Trophoblast cell (in vitro differentiated cells and primary cell): Measurements from ENCODE around the gene FOXL1.

Source experiments
- DNase-seq, 2 donors: peaks; one replicate each; pipeline ENCODE4 v3.0.0-alpha.2; 2016
- H2AFZ ChIP-seq: 2 replicates; pipeline ENCODE4 v1.6.1; 2013; ENCODE audit warnings: low read length, moderate library complexity, mild to moderate bottlenecking; ENCODE audit not compliant: insufficient read depth, poor library complexity
- H2AK5ac ChIP-seq: 2 replicates; pipeline ENCODE4 v1.6.1; 2013; ENCODE audit warnings: mild to moderate bottlenecking, low read length
- H2BK120ac ChIP-seq: 2 replicates; pipeline ENCODE4 v1.6.1; 2013; ENCODE audit warnings: low read length, mild to moderate bottlenecking, moderate library complexity; ENCODE audit not compliant: insufficient read depth, poor library complexity
- H2BK12ac ChIP-seq: 2 replicates; pipeline ENCODE4 v1.6.1; 2013; ENCODE audit warnings: mild to moderate bottlenecking, low read length, moderate library complexity
- H2BK5ac ChIP-seq: 2 replicates; pipeline ENCODE4 v1.6.1; 2013; ENCODE audit warnings: low read length, low read depth, moderate library complexity, mild to moderate bottlenecking; ENCODE audit not compliant: poor library complexity
- H3K14ac ChIP-seq: 2 replicates; pipeline ENCODE4 v1.6.1; 2013; ENCODE audit warnings: mild to moderate bottlenecking, low read length
- H3K18ac ChIP-seq: 2 replicates; pipeline ENCODE4 v1.6.1; 2013; ENCODE audit warnings: mild to moderate bottlenecking, low read length
- H3K23ac ChIP-seq: 2 replicates; pipeline ENCODE4 v1.6.1; 2013; ENCODE audit warnings: low read length
- H3K27ac ChIP-seq: 2 replicates; pipeline ENCODE4 v1.5.1; 2013; ENCODE audit warnings: low read depth, mild to moderate bottlenecking, inconsistent platforms, low read length, moderate library complexity
- H3K27me3 ChIP-seq: 2 replicates; pipeline ENCODE4 v1.6.1; 2013; ENCODE audit warnings: inconsistent platforms, mild to moderate bottlenecking, low read length, moderate library complexity; ENCODE audit not compliant: insufficient read depth
- H3K36me3 ChIP-seq, 2 experiments: 1 replicate in 1 of 2; 2 replicates in 1 of 2; pipeline ENCODE4 v1.6.1; 2013; ENCODE audit warnings: low read length in 2 of 2, mild to moderate bottlenecking in 2 of 2, moderate library complexity in 1 of 2; ENCODE audit not compliant: insufficient read depth in 2 of 2, control insufficient read depth in 1 of 2
- H3K4ac ChIP-seq: 2 replicates; pipeline ENCODE4 v1.6.1; 2013; ENCODE audit warnings: low read depth, mild to moderate bottlenecking, low read length, moderate library complexity
- H3K4me1 ChIP-seq, 2 experiments: 1 replicate in 1 of 2; 2 replicates in 1 of 2; pipeline ENCODE4 v1.6.1; 2013; ENCODE audit warnings: low read length in 2 of 2, mild to moderate bottlenecking in 2 of 2, moderate library complexity in 1 of 2; ENCODE audit not compliant: insufficient read depth in 2 of 2, control insufficient read depth in 1 of 2
- H3K4me2 ChIP-seq: 2 replicates; pipeline ENCODE4 v1.6.1; 2013; ENCODE audit warnings: inconsistent platforms, mild to moderate bottlenecking, low read length, moderate library complexity
- H3K4me3 ChIP-seq: 2 replicates; pipeline ENCODE4 v1.5.1; 2013; ENCODE audit warnings: mild to moderate bottlenecking, low read depth, low read length, inconsistent platforms
- H3K79me1 ChIP-seq: one replicate; pipeline ENCODE4 v1.6.1; 2013; ENCODE audit warnings: low read length
- H3K79me2 ChIP-seq: 2 replicates; pipeline ENCODE4 v1.6.1; 2013; ENCODE audit warnings: low read length, mild to moderate bottlenecking; ENCODE audit not compliant: control insufficient read depth, insufficient read depth, poor library complexity
- H3K9ac ChIP-seq: 2 replicates; pipeline ENCODE4 v1.6.1; 2013; ENCODE audit warnings: mild to moderate bottlenecking, low read length
- H3K9me3 ChIP-seq: 2 replicates; pipeline ENCODE4 v1.6.1; 2013; ENCODE audit warnings: low read depth, mild to moderate bottlenecking, control low read depth, inconsistent platforms, low read length; ENCODE audit not compliant: insufficient read depth
- H4K12ac ChIP-seq: 2 replicates; pipeline ENCODE4 v1.6.1; 2013; ENCODE audit warnings: low read depth, mild to moderate bottlenecking, low read length, moderate library complexity
- H4K8ac ChIP-seq: 2 replicates; pipeline ENCODE4 v1.6.1; 2013; ENCODE audit warnings: low read depth, mild to moderate bottlenecking, low read length, moderate library complexity
- H4K91ac ChIP-seq: one replicate; pipeline ENCODE4 v1.6.1; 2013; ENCODE audit warnings: low read depth, mild to moderate bottlenecking, low read length, moderate library complexity
- WGBS: extraction: QIAGEN DNeasy Blood & Tissue Kit; methylation state at CpG from one replicate; pipeline ENCODE4 v1.1.7; 2013; ENCODE audit warnings: missing lambda C conversion rate; ENCODE audit not compliant: insufficient read length, insufficient coverage; ENCODE audit errors: extremely low coverage; 5-methylcytosine and 5-hydroxymethylcytosine counted together

Gene FOXL1

GRCh38 chr16:86598607-86599565 is 20.5 kb downstream of the FOXL1 start:
- no peak overlapping the region for H3K4ac ChIP-seq
- no peak overlapping the region for H2BK5ac ChIP-seq
- H4K91ac ChIP-seq: no peak overlapping the region
- H3K18ac ChIP-seq: no peak overlapping the region
- H3K27me3 ChIP-seq: no peaks in the 10 kb centered on the region
- H3K4me1 ChIP-seq: no peaks in the 10 kb centered on the region
- no peaks in the 10 kb centered on the region for H3K79me1 ChIP-seq
- no peaks in the 10 kb centered on the region for H3K36me3 ChIP-seq
- no peak overlapping the region for H3K4me3 ChIP-seq
- no peak overlapping the region for H2AFZ ChIP-seq
- no CpG with 5 or more reads among the region's 22 CpGs for WGBS
- H3K14ac ChIP-seq: no peak overlapping the region
- H3K9me3 ChIP-seq: peaks cover 2% of the 10 kb centered on the region
- no peak overlapping the region for H2BK12ac ChIP-seq
- H4K8ac ChIP-seq: no peak overlapping the region
- H2AK5ac ChIP-seq: no peak overlapping the region
- H3K23ac ChIP-seq: no peak overlapping the region
- no peak overlapping the region for H2BK120ac ChIP-seq
- no peak overlapping the region for H4K12ac ChIP-seq
- no peak overlapping the region for H3K27ac ChIP-seq
- no peak overlapping the region for H3K9ac ChIP-seq
- H3K79me2 ChIP-seq: no peaks in the 10 kb centered on the region
- peak in 1 of 2 donors; percentile 18 for DNase-seq
- no peak overlapping the region for H3K4me2 ChIP-seq

GRCh38 chr16:86601356-86601755 is 23.0 kb downstream of the FOXL1 start:
- Histone ChIP-seq H2AK5ac (no peak overlapping the region), H3K79me2 (no peaks in the 10 kb centered on the region), H3K18ac (no peak overlapping the region), H4K12ac (no peak overlapping the region), H3K4ac (no peak overlapping the region), H3K9me3 (peaks cover 2% of the 10 kb centered on the region), H2AFZ (no peak overlapping the region), H4K8ac (no peak overlapping the region), H2BK12ac (no peak overlapping the region), H3K14ac (no peak overlapping the region), H3K4me2 (no peak overlapping the region), H3K4me1 (no peaks in the 10 kb centered on the region), H3K27ac (no peak overlapping the region), H2BK5ac (no peak overlapping the region), H4K91ac (no peak overlapping the region), H3K27me3 (no peaks in the 10 kb centered on the region), H3K23ac (peak overlapping the region; percentile 87), H2BK120ac (no peak overlapping the region), H3K9ac (peak overlapping the region; percentile 58), H3K79me1 (no peaks in the 10 kb centered on the region), H3K4me3 (no peak overlapping the region), H3K36me3 (no peaks in the 10 kb centered on the region)
- no peak for DNase-seq
- WGBS: no CpG with 5 or more reads among the region's 2 CpGs

GRCh38 chr16:86602521-86602920 is 24.2 kb downstream of the FOXL1 start:
- Histone ChIP-seq H3K27me3 (no peaks in the 10 kb centered on the region), H3K4me1 (no peaks in the 10 kb centered on the region), H2BK120ac (no peak overlapping the region), H2AFZ (no peak overlapping the region), H3K36me3 (no peaks in the 10 kb centered on the region), H3K4ac (no peak overlapping the region), H3K79me2 (no peaks in the 10 kb centered on the region), H3K4me3 (no peak overlapping the region), H3K9me3 (peaks cover 2% of the 10 kb centered on the region), H3K9ac (no peak overlapping the region), H3K79me1 (no peaks in the 10 kb centered on the region), H3K27ac (no peak overlapping the region), H3K23ac (no peak overlapping the region), H3K14ac (no peak overlapping the region), H2AK5ac (no peak overlapping the region), H4K91ac (no peak overlapping the region), H4K12ac (no peak overlapping the region), H2BK5ac (no peak overlapping the region), H3K18ac (no peak overlapping the region), H2BK12ac (no peak overlapping the region), H4K8ac (no peak overlapping the region), H3K4me2 (no peak overlapping the region)
- WGBS: 100% methylated on average over 2 of the region's 4 CpGs
- DNase-seq: no peak

GRCh38 chr16:86604436-86605193 is 26.3 kb downstream of the FOXL1 start:
- WGBS: no CpG with 5 or more reads among the region's 16 CpGs
- H2BK5ac ChIP-seq: no peak overlapping the region

More at GRCh38 chr16:86604436-86605193, 26.3 kb downstream of the FOXL1 start:
- H4K8ac ChIP-seq: no peak overlapping the region
- H3K4me1 ChIP-seq: peaks cover 4 to 8% of the 10 kb centered on the region in 2 experiments
- no peak overlapping the region for H3K18ac ChIP-seq
- no peak overlapping the region for H3K14ac ChIP-seq
- no peak overlapping the region for H3K4ac ChIP-seq
- no peak overlapping the region for H2BK120ac ChIP-seq
- no peak overlapping the region for H3K4me3 ChIP-seq
- no peak overlapping the region for H2AFZ ChIP-seq
- no peak for DNase-seq
- peaks cover 4% of the 10 kb centered on the region for H3K79me1 ChIP-seq
- peaks cover 2% of the 10 kb centered on the region for H3K9me3 ChIP-seq
- no peak overlapping the region for H2AK5ac ChIP-seq
- H3K27ac ChIP-seq: no peak overlapping the region
- no peak overlapping the region for H4K91ac ChIP-seq
- no peaks in the 10 kb centered on the region for H3K27me3 ChIP-seq
- no peak overlapping the region for H2BK12ac ChIP-seq
- H3K79me2 ChIP-seq: no peaks in the 10 kb centered on the region
- no peak overlapping the region for H3K4me2 ChIP-seq
- H3K36me3 ChIP-seq: no peaks in the 10 kb centered on the region
- H4K12ac ChIP-seq: no peak overlapping the region
- H3K23ac ChIP-seq: no peak overlapping the region
- H3K9ac ChIP-seq: no peak overlapping the region
